ENCODE results near the gene FAM153A.
"Not testable (repeated sequence)": the region's sequence is repeated elsewhere in the genome, so short reads cannot be mapped to it uniquely, and the experiment has no call there.

GRCh38 chr5:177695356-177695930 is 87.3 kb downstream of the FAM153A start:
- TF ChIP-seq ZBTB8A (IDR thresholded peaks at IDR 0.05; ENCODE audit: partially characterized antibody); ZNF274 (IDR thresholded peaks at IDR 0.05; ENCODE audit: borderline replicate concordance, low read depth, low read length): not testable (repeated sequence)

Data from K562 (cell line).